GM18499 (cell line): ENCODE measurements around the gene CNTN5.

Experiments
- ATAC-seq: cut with Tn5 transposase; IDR thresholded peaks from one replicate; pipeline ENCODE4 v1.9.1; 2021; ENCODE audit warnings: moderate number of reproducible peaks; ENCODE audit not compliant: insufficient read depth, unreplicated experiment

CNTN5 gene

GRCh38 chr11:99370549-99371216, 349.9 kb downstream of the CNTN5 start:
- ATAC-seq, result no peak

DNA sequence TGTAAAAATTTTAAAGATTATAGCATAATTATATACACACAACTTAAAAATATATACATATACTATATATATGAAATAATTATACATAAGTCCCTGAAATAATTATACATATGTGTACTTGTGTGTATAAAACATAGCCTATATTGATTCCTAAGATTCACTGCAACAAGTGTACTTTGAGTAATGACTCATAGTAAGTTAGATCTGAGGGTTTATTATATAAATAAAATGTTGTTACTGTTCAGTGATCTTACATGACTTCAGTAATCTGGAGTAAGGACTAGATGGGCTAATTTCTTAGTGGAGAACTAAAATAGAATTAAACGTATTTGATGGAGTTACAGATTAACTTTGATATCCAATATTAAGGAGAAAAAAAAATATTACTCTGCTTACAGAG, 350.5 kb downstream of the CNTN5 start:
- no peak for ATAC-seq

DNA sequence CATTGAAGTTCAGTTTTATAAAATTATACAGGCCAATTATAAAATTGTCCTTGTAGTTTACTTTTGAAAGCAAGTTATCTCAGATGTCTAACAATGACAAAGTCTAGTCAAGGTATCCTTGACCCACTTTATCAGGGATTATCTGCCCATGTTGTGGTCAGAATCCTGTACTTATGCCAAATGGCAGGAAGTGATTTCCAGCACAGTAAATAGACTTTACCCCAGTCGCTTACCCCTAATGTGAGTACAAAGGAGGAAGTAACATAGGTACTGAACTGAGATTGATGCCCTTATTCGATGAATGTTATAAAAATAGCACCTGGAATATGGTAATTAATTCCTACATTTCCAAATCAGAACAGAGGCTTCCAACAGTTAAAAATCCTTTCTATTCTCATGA, 355.7 kb downstream of the CNTN5 start:
- ATAC-seq, result no peak

- ATAC-seq, result no peak
Measured at GRCh38 chr11:99383648-99384245, 363.0 kb downstream of the CNTN5 start.

- ATAC-seq, result no peak
Measured at GRCh38 chr11:99391245-99391644, 370.5 kb downstream of the CNTN5 start.

DNA sequence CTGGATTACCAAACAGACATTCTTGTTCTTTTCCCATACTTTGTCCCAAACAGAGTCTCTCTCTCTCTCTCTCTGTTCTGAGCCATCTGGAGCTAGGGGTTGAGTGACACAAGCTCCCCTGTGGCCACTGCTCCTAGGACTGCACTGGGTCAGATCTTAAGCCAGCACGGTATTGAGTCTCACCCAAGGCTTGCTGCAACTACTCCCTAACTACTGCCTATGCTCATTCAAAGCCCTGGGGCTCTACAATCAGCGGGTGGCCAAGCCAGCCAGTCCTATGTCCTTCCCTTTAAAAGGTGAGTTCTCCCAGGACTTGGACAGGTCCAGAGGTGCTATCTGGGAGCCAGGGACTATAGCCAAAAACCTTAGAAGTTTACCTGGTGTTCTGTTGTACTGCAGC, 385.6 kb downstream of the CNTN5 start:
- ATAC-seq, result no peak

DNA sequence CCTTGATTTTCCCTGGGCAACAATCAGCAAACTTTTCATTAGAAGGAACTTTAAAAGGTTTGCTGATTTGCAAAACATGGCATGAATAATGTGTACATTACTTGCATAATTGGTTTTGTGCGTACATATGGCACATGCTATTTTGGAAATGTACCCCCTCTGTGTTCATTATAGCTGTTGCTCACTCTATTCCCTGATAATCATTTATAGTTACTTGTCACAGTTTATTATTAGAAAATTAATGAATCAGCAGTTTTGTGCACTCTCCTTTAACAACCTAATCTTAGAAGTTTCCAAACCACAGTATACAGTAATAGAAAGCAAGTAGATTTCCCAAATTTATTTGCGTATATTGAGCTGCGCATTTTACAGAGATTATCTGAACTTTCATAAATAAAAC, 389.9 kb downstream of the CNTN5 start:
- ATAC-seq, result no peak

- ATAC-seq, result no peak
Measured at GRCh38 chr11:99418927-99419720, 398.4 kb downstream of the CNTN5 start.

- ATAC-seq, result no peak
Measured at GRCh38 chr11:99419991-99420390, 399.2 kb downstream of the CNTN5 start.

GRCh38 chr11:99422581-99423427, 402.1 kb downstream of the CNTN5 start:
- ATAC-seq, result no peak

DNA sequence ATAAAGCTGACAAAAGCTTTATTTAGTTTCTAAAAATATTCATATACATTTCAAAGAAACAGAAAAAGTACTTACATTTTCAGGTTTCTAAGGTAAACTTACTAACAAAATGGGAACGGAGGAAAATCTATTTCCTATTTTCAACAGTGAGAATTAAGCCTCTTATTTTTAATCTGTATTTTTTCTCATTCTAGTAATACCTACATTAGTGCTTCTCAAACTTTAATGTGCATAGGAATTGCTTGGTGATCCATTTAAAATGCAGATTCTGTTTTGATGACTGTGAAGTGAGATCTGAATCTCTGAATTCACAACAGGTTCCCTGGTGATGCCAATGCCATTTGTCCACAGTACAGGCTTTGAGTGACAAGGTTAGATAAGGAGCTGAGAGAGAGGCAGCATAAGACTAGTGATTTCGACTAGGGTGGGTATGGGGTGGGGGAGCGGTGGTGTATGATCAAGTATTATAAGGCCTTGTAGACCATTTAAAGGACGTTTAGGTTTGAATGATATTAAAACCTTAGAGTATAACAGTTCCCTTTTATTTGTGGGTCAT, 402.8 kb downstream of the CNTN5 start:
- ATAC-seq, result no peak

DNA sequence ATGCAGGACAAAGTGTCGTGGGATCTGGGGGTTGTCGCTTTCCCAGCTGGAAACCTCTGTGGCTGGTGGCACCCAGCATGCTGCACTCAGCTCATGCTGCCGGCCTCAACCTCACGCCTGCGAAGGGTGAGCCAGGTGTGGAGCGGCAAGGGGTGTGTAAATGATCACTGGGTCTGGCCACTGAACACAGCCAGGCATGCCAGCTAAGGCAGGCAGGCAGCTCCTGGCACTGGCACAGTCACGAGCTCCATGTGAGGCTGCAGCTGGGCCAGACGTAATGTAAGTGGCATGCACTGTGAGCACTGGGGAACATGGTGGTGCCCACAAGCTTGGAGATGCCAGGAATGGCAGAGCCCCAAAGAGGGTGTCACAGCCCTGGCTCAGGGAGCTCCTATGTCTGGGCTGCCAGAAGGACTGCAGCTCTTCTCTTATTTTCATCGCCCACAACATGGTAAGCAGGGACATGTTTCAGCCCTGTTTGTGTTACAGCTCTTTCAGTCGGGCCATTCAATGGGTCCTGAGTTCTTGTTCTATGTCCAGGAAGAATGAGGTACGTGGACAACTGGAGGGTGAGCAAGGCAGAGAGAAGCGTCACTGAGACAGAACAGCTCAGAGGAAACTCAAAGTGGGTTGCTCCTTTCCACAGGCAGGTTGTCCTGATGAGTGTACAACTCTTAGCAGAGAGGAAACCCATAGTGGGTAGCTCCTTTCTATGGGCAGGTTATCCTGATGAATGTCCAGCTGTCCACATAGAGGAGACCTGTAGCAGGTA, 403.8 kb downstream of the CNTN5 start:
- ATAC-seq, result no peak

DNA sequence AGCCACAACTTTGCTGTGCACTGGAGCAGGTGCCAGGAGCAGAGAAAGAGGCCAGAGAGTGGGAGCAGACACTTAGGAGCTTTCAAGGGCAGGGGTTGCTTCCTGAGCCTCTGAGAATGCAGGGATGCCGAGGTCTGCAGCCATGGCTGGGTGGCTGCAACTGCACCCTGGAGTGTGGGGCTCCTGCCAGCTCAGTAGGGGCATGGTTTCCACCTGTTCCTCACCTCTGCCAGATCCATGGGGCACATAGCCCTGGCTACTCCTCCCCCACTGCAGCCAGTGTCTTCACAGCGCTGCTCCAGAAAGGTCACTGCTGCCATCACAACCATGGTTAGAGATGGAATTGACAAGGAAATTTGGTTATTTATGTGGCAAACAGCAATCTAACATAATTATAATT, 404.8 kb downstream of the CNTN5 start:
- no peak for ATAC-seq

- ATAC-seq, result no peak
Measured at GRCh38 chr11:99432677-99433076, 411.9 kb downstream of the CNTN5 start.

DNA sequence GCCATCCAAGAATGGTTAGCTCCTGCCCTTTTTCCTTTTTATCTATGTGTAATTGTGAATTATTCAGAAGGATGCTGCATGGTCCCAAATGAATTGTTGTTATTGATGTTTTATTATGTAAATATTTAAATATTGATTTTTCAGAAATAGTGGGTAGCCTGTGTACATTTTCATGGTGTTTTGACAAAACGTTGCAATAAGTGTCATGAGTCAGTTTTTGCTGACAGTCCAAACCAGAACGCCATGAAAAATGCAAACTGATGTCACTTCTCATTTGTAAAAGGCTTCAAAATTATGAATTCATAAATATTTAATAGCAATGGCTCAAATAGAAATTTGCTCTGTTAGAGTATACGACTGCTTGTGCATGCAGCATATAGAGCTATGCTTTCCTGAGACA, 422.5 kb downstream of the CNTN5 start:
- ATAC-seq, result no peak

DNA sequence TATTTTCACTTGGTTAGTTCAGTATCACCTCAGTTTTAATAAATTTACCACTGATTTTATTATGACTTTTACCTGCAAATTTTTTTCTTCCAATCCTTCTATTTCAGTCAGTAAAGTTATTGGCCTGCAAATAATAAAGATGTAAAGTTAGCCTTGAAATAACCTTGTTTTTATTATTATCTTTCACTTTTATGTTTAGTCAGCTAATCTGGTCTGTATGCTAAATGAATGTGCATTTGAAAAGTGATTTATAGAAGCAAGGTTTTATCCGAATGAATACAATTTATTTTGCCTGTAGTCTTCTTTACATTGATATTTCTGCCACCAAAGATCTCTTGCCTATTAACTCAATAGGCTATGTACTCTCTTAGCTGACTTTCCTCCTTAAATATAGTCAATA, 425.7 kb downstream of the CNTN5 start:
- no peak for ATAC-seq

- no peak for ATAC-seq
Measured at GRCh38 chr11:99449345-99449744, 428.6 kb downstream of the CNTN5 start.

GRCh38 chr11:99452075-99452474, 431.3 kb downstream of the CNTN5 start:
- ATAC-seq, result no peak

GRCh38 chr11:99461913-99462312, 441.2 kb downstream of the CNTN5 start:
- no peak for ATAC-seq

DNA sequence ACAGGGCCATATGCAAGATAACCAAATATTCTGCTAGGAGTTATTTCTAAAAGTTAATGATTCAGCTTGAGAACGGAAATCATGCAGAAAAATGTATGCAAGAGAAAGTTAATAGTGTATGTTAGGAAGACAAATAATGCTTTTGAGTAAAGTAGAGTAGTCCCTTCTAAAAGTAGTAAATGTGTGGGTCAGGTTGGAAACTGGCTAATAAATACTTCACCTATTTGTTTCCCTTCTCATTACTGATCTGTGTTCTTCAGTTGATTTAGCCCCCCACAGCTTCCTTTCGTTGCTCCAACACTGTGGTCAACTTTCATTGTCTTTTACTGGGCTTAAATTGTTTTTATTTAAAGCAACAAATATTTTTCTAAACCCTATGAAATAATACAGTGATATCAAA, 444.2 kb downstream of the CNTN5 start:
- no peak for ATAC-seq
